Measurements from ENCODE around the gene RTP3. TPM values are rescaled to one million over a fixed set of nuclear protein-coding genes. Genes with fewer than 3 reads are reported as not detected.

Gene RTP3
- total RNA-seq, 2 donors from 2014 or later: not detected

DNA sequence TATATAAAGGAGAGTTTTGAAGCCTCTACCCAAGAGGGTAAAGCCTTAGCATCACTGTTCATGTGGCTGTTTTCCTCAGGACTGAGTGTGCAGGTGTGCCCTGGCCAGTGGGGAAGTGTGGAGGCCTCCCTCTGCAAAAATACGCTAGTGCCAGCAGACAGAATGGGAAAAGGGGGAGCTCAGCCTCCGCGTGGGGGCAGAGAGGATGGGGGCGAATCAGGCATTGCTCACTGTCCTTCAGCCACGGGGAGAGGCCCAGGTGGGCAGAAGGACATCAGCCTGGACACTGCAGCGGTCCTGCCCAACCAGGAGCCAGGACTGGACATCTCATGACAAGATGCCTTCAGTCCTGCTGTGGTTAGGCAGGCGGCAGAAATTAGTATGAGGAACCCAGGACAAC, 43.2 kb upstream of the RTP3 start:
- DNase-seq (ENCODE audit: low spot score): no peak
- Histone ChIP-seq H3K36me3 (no peaks in the 10 kb centered on the region), H3K9me3 (no peaks in the 10 kb centered on the region), H3K4me3 (no peak overlapping the region), H3K27me3 (replicated peaks; ENCODE audit: insufficient read depth) (no peaks in the 10 kb centered on the region), H3K4me1 (ENCODE audit: control insufficient read depth in 1 of 2, low read depth in 2 of 2) (no peaks in the 10 kb centered on the region), H3K27ac (no peak overlapping the region)
- no peak for ATAC-seq (ENCODE audit: insufficient number of reproducible peaks, low FRiP score, low read depth)
- TF ChIP-seq, protein P1, sequence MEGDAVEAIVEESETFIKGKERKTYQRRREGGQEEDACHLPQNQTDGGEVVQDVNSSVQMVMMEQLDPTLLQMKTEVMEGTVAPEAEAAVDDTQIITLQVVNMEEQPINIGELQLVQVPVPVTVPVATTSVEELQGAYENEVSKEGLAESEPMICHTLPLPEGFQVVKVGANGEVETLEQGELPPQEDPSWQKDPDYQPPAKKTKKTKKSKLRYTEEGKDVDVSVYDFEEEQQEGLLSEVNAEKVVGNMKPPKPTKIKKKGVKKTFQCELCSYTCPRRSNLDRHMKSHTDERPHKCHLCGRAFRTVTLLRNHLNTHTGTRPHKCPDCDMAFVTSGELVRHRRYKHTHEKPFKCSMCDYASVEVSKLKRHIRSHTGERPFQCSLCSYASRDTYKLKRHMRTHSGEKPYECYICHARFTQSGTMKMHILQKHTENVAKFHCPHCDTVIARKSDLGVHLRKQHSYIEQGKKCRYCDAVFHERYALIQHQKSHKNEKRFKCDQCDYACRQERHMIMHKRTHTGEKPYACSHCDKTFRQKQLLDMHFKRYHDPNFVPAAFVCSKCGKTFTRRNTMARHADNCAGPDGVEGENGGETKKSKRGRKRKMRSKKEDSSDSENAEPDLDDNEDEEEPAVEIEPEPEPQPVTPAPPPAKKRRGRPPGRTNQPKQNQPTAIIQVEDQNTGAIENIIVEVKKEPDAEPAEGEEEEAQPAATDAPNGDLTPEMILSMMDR (IDR thresholded peaks at IDR 0.05): no peak

DNA sequence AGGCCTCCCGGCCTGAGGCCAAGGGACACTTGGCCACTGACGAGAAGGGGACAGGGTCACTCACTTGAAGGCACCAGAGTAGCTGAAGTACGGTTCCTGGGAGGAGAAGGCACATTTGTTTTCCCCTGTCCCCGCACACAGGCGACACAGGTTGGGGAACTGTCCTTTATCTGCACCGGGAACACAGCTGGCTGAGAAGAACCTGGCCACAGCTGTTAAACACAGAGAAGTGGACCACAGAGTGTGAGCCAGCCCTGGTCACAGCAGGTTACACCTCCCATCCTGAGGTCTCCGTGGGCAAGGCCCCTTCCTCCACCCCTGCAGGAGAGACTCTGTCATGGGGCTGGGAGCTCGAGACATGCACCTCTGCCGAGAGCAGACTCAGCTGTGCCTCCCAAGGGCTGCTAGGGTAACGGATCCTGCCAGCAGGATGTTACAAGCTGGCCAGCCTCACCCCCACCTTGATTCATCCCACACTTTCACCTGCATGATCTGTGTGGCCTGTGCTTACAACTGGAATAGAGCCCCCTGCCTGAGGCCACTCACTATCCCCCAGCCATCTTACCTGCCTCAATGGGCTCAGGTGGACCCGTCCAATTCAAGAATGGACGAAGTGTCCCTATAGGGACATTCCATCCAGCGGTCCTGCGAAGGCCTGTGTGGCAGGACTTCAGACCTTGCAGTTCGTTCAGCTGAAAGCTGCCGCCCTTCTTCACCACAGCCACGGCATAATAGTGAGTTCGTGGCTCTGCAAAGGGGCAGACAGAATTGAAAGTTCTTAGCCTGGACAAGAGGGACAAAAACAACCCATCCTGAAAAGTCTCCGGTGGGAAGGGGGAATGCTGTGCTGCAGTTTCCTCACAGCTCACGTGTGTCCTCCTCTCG, 42.3 kb upstream of the RTP3 start:
- no peak overlapping the region for H3K4me3 ChIP-seq
- H3K27me3 ChIP-seq (replicated peaks; ENCODE audit: insufficient read depth): no peaks in the 10 kb centered on the region
- H3K27ac ChIP-seq: no peak overlapping the region
- DNase-seq (ENCODE audit: low spot score) (no peak), ATAC-seq (ENCODE audit: insufficient number of reproducible peaks, low FRiP score, low read depth) (no peak)
- no peaks in the 10 kb centered on the region for H3K4me1 ChIP-seq (ENCODE audit: control insufficient read depth in 1 of 2, low read depth in 2 of 2)
- H3K36me3 ChIP-seq: no peaks in the 10 kb centered on the region
- H3K9me3 ChIP-seq: no peaks in the 10 kb centered on the region
- TF ChIP-seq, protein P1 (IDR thresholded peaks at IDR 0.05): no peak

DNA sequence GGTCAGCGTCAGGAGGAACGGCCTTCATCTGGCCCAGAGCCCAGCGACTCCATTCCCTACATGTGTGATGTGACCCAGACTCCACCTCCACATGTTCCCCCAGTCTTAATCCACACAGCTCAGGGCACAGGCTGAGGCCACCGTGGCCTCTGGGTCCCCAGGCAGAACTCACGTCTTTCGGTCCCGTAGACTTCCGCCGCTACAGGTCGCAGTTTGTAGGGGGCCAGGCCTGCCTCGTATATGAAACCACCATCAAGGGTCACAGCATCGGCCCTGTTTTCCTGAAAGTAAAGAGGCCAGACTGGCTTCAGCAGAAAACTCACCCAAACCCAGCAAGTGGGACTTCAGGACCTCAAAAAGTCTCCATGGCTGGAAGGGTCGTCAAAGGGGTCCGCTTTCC, 41.7 kb upstream of the RTP3 start:
- Histone ChIP-seq H3K9me3 (no peaks in the 10 kb centered on the region), H3K27me3 (replicated peaks; ENCODE audit: insufficient read depth) (no peaks in the 10 kb centered on the region), H3K4me1 (ENCODE audit: control insufficient read depth in 1 of 2, low read depth in 2 of 2) (no peaks in the 10 kb centered on the region), H3K4me3 (no peak overlapping the region), H3K27ac (no peak overlapping the region), H3K36me3 (no peaks in the 10 kb centered on the region)
- TF ChIP-seq, protein P1 (IDR thresholded peaks at IDR 0.05): no peak
- no peak for ATAC-seq (ENCODE audit: insufficient number of reproducible peaks, low FRiP score, low read depth)
- DNase-seq (ENCODE audit: low spot score): no peak

DNA sequence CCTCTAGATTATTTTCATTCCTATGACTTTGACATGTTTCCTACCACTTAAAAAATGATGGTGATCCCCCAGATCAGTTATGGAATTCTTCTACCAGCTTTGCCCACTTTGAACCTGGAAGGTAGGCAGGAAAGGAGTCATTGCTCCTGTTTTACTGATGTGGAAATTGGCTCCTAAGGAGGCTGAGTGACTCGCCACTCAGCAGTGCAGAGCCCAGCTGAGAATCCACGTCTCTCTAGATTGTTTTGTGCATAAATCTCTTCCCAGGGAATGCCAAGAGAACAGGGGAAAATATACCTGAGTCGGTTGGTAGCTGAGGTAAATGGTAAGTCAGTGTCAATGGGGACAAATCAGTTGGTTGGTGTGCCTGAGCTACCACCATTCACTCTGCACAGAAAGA, 37.7 kb upstream of the RTP3 start:
- no peak for ATAC-seq (ENCODE audit: insufficient number of reproducible peaks, low FRiP score, low read depth)
- H3K36me3 ChIP-seq: no peaks in the 10 kb centered on the region
- H3K27me3 ChIP-seq (replicated peaks; ENCODE audit: insufficient read depth): no peaks in the 10 kb centered on the region
- no peak overlapping the region for H3K4me3 ChIP-seq
- H3K9me3 ChIP-seq: no peaks in the 10 kb centered on the region
- TF ChIP-seq, protein P1 (IDR thresholded peaks at IDR 0.05): no peak
- H3K27ac ChIP-seq: no peak overlapping the region
- DNase-seq (ENCODE audit: low spot score): no peak
- no peaks in the 10 kb centered on the region for H3K4me1 ChIP-seq (ENCODE audit: control insufficient read depth in 1 of 2, low read depth in 2 of 2)

DNA sequence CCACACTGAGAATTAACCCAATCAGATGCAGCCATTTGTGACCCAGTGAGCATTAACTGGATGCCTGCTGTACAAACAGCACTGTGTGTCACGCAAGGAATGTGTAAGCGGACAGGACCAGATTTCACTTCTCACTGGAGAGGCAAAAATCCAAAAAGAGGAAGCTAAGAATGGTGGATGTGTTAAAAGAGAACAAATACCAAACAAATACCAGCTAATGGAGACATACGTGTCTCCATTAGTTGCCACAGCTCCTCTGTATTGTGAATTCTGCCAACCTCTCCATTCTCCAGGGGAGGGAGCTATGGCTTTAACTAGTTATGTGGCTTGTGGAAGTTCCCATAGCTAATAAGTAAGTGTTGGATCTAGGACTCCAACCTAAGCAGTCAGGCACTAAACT, 35.7 kb upstream of the RTP3 start:
- TF ChIP-seq, protein P1 (IDR thresholded peaks at IDR 0.05): no peak
- DNase-seq (ENCODE audit: low spot score): no peak
- ATAC-seq (ENCODE audit: insufficient number of reproducible peaks, low FRiP score, low read depth): no peak

More for the DNA sequence above, 35.7 kb upstream of the RTP3 start:
- Histone ChIP-seq H3K36me3 (no peaks in the 10 kb centered on the region), H3K4me1 (ENCODE audit: control insufficient read depth in 1 of 2, low read depth in 2 of 2) (peaks cover 4 to 10% of the 10 kb centered on the region in 2 donors), H3K9me3 (no peaks in the 10 kb centered on the region), H3K27ac (no peak overlapping the region), H3K4me3 (no peak overlapping the region), H3K27me3 (replicated peaks; ENCODE audit: insufficient read depth) (no peaks in the 10 kb centered on the region)
